Stimulated activated naive CD4-positive, alpha-beta T cell (primary cell): ENCODE data around the gene LMCD1.
"Not testable (repeated sequence)": the region's sequence is repeated elsewhere in the genome, so short reads cannot be mapped to it uniquely, and the experiment has no call there.

Experiments
- DNase-seq, 6 experiments: peaks; one replicate each; lab custom pipeline; 2025; lab: John Stamatoyannopoulos, UW

Gene LMCD1

GRCh38 chr3:8561370-8561769 lies 59.7 kb downstream of the LMCD1 start:
- DNase-seq: no peak

GRCh38 chr3:8562081-8562595 lies 60.5 kb downstream of the LMCD1 start:
- no peak for DNase-seq

GRCh38 chr3:8563146-8563545 lies 61.5 kb downstream of the LMCD1 start:
- no peak for DNase-seq

GRCh38 chr3:8563597-8563996 lies 62.0 kb downstream of the LMCD1 start:
- no peak for DNase-seq

GRCh38 chr3:8565376-8565775 lies 63.8 kb downstream of the LMCD1 start:
- DNase-seq: no peak

- no peak for DNase-seq
Measured at GRCh38 chr3:8567784-8568575, 66.4 kb downstream of the LMCD1 start.

- no peak for DNase-seq
Measured at GRCh38 chr3:8571256-8571655, 69.6 kb downstream of the LMCD1 start.

- no peak for DNase-seq
Measured at GRCh38 chr3:8573342-8573926, 71.8 kb downstream of the LMCD1 start.

GRCh38 chr3:8574040-8574669 lies 72.5 kb downstream of the LMCD1 start:
- no peak for DNase-seq

- no peak for DNase-seq
Measured at GRCh38 chr3:8574670-8575322, 73.2 kb downstream of the LMCD1 start.

- DNase-seq: no peak
Measured at GRCh38 chr3:8575364-8576104, 73.9 kb downstream of the LMCD1 start.

- DNase-seq: no peak
Measured at GRCh38 chr3:8576436-8576835, 74.8 kb downstream of the LMCD1 start.

- no peak for DNase-seq
Measured at GRCh38 chr3:8576841-8577571, 75.4 kb downstream of the LMCD1 start.

GRCh38 chr3:8578282-8578681 lies 76.7 kb downstream of the LMCD1 start:
- DNase-seq: no peak

GRCh38 chr3:8579096-8579495 lies 77.5 kb downstream of the LMCD1 start:
- DNase-seq: no peak

GRCh38 chr3:8579943-8580342 lies 78.3 kb downstream of the LMCD1 start:
- DNase-seq: no peak

- DNase-seq: not testable (repeated sequence)
Measured at GRCh38 chr3:8580434-8580833, 78.8 kb downstream of the LMCD1 start.

- no peak for DNase-seq
Measured at GRCh38 chr3:8581373-8581772, 79.8 kb downstream of the LMCD1 start.

GRCh38 chr3:8581806-8582445 lies 80.3 kb downstream of the LMCD1 start:
- no peak for DNase-seq

- no peak for DNase-seq
Measured at GRCh38 chr3:8584661-8585060, 83.0 kb downstream of the LMCD1 start.
